ENCODE results near the gene GRM4.

DNA sequence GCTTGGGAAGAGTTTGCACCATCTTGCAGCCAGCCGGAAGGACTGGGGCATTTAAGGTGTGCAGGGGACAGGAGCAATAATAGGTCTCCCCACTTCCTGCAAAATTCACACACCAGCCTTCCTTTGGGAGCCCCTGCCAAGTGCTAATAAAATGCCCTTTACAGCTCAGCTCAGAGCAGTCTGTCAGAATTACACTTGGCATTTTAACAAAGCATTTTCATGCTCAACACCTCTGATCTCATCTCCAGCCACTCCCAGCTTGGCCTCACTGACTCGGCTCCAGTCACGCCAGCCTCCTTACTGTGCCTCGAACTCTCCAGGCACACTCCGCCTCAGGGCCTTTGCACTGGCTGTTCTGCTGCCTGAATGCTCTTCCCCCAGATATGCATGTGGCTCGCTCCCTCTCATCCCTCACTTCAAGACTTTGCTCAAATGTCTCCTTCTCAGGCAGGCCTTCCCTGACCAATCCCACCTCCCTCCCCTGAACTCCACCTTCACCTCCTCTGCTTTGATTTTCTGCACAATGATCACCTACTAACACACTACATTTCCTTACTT lies 43.7 kb downstream of the GRM4 start:
- TF ChIP-seq, protein P1, sequence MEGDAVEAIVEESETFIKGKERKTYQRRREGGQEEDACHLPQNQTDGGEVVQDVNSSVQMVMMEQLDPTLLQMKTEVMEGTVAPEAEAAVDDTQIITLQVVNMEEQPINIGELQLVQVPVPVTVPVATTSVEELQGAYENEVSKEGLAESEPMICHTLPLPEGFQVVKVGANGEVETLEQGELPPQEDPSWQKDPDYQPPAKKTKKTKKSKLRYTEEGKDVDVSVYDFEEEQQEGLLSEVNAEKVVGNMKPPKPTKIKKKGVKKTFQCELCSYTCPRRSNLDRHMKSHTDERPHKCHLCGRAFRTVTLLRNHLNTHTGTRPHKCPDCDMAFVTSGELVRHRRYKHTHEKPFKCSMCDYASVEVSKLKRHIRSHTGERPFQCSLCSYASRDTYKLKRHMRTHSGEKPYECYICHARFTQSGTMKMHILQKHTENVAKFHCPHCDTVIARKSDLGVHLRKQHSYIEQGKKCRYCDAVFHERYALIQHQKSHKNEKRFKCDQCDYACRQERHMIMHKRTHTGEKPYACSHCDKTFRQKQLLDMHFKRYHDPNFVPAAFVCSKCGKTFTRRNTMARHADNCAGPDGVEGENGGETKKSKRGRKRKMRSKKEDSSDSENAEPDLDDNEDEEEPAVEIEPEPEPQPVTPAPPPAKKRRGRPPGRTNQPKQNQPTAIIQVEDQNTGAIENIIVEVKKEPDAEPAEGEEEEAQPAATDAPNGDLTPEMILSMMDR (IDR thresholded peaks at IDR 0.05): no peak
- no peak for TF ChIP-seq POLR2A (IDR thresholded peaks at IDR 0.05)
